H1 (cell line): Measurements from ENCODE around the gene CUL4A. TPM values are rescaled to one million over a fixed set of nuclear protein-coding genes. Genes with fewer than 3 reads are reported as not detected.

Experiments used
- CTCF ChIA-PET: fragments of 300-600 bp; sonication (Branson Sonifier 250); formaldehyde crosslinking; loops from one replicate; lab custom pipeline; 2021; ENCODE audit not compliant: partially characterized antibody; lab: Charles Lee
- POLR2A ChIA-PET: fragments of 300-600 bp; sonication (Branson Sonifier 250); formaldehyde crosslinking; loops from one replicate; lab custom pipeline; 2021; ENCODE audit warnings: inconsistent platforms; ENCODE audit not compliant: partially characterized antibody; lab: Charles Lee
- DNase-seq, 2 experiments: peaks; one replicate each; pipeline versions ENCODE4 v3.0.0 to v3.0.0-alpha.2; 2010 to 2022; ENCODE audit warnings: low spot score in 2 of 2, low read depth in 1 of 2, mixed read lengths in 1 of 2
- FAIRE-seq: peaks from 2 replicates; lab custom pipeline; 2011; peaks lifted over from hg19 to GRCh38; lab: Jason Lieb, UNC
- H2AFZ ChIP-seq: 2 replicates; pipeline ENCODE4 v1.8.1; 2012; ENCODE audit warnings: low read length, inconsistent platforms
- H2AK5ac ChIP-seq: 2 replicates; pipeline ENCODE4 v1.6.1; 2013; ENCODE audit warnings: low read depth, low read length
- H2BK120ac ChIP-seq: replicated peaks from 2 replicates; pipeline ENCODE3; 2013; ENCODE audit warnings: low read depth, low read length, inconsistent platforms
- H2BK12ac ChIP-seq: 2 replicates; pipeline ENCODE4 v1.6.1; 2013; ENCODE audit warnings: low read depth, low read length
- H2BK15ac ChIP-seq: 2 replicates; pipeline ENCODE4 v1.6.1; 2013; ENCODE audit warnings: low read length
- H2BK20ac ChIP-seq: 2 replicates; pipeline ENCODE4 v1.6.1; 2013; ENCODE audit warnings: low read length
- H2BK5ac ChIP-seq: 2 replicates; pipeline ENCODE4 v1.6.1; 2013; ENCODE audit warnings: low read depth, low read length
- H3K14ac ChIP-seq: 2 replicates; pipeline ENCODE4 v1.6.1; 2013; ENCODE audit warnings: inconsistent platforms; ENCODE audit not compliant: insufficient read length
- H3K18ac ChIP-seq: 2 replicates; pipeline ENCODE4 v1.6.1; 2013; ENCODE audit warnings: low read length; ENCODE audit errors: extremely low read depth
- H3K23ac ChIP-seq: 2 replicates; pipeline ENCODE4 v1.6.1; 2013; ENCODE audit warnings: inconsistent platforms; ENCODE audit not compliant: insufficient read length
- H3K23me2 ChIP-seq: 2 replicates; pipeline ENCODE4 v1.6.1; 2013; ENCODE audit warnings: low read depth, low read length
- H3K27ac ChIP-seq: 2 replicates; pipeline ENCODE4 v1.6.1; 2011; ENCODE audit warnings: low read depth, low read length, inconsistent platforms
- H3K27me3 ChIP-seq, 4 experiments: replicated peaks in 1 of 4; 1 replicate in 1 of 4; 2 replicates in 3 of 4; pipeline versions ENCODE4 v1.6.1 to v1.8.1; 2011 to 2013; ENCODE audit warnings: low read length in 3 of 4, mild to moderate bottlenecking in 3 of 4, inconsistent platforms in 2 of 4, mixed read lengths in 2 of 4, moderate library complexity in 1 of 4; ENCODE audit not compliant: control insufficient read depth in 3 of 4, insufficient read depth in 3 of 4; ENCODE audit errors: extremely low read depth in 1 of 4
- H3K36me3 ChIP-seq, 4 experiments: 2 replicates each; pipeline versions ENCODE4 v1.6.1 to v1.8.1; 2011 to 2013; ENCODE audit warnings: mild to moderate bottlenecking in 4 of 4, low read length in 3 of 4, moderate library complexity in 2 of 4, control low read depth in 1 of 4, inconsistent platforms in 1 of 4; ENCODE audit not compliant: insufficient read depth in 4 of 4, control insufficient read depth in 2 of 4
- H3K4ac ChIP-seq: replicated peaks from 2 replicates; pipeline ENCODE3; 2013; ENCODE audit warnings: low read length, low read depth, mixed read lengths, inconsistent platforms; ENCODE audit not compliant: insufficient read length
- H3K4me1 ChIP-seq, 4 experiments: replicated peaks in 1 of 4; 1 replicate in 1 of 4; 2 replicates in 3 of 4; pipeline versions ENCODE4 v1.6.1 to v1.8.1; 2011 to 2013; ENCODE audit warnings: low read length in 3 of 4, inconsistent platforms in 2 of 4, mixed read lengths in 1 of 4; ENCODE audit not compliant: insufficient read depth in 4 of 4, control insufficient read depth in 3 of 4
- H3K4me2 ChIP-seq, 2 experiments: 2 replicates each; pipeline versions ENCODE4 v1.6.1 to v1.8.1; 2011 to 2013; ENCODE audit warnings: low read depth in 2 of 2, low read length in 2 of 2, control low read depth in 1 of 2, inconsistent platforms in 1 of 2, mild to moderate bottlenecking in 1 of 2; ENCODE audit not compliant: insufficient read depth in 1 of 2
- H3K4me3 ChIP-seq, 4 experiments: fragments of 200-600, 300-600 bp in 1 of 4; sonication (generic), shearing (Covaris generic), sonication (Bioruptor Twin) in 1 of 4; 2 replicates each; pipeline versions ENCODE4 v1.5.1 to v1.8.1; 2011 to 2016; ENCODE audit warnings: low read length in 4 of 4, low read depth in 3 of 4, control low read depth in 2 of 4, inconsistent platforms in 2 of 4, mild to moderate bottlenecking in 2 of 4, mixed read lengths in 1 of 4, moderate library complexity in 1 of 4; ENCODE audit not compliant: insufficient read depth in 2 of 4; ENCODE audit errors: extremely low read depth in 1 of 4
- H3K56ac ChIP-seq: replicated peaks from 2 replicates; pipeline ENCODE3; 2013; ENCODE audit warnings: low read depth, mild to moderate bottlenecking, mixed read lengths, low read length, inconsistent platforms; ENCODE audit not compliant: insufficient read length
- H3K79me1 ChIP-seq: 2 replicates; pipeline ENCODE4 v1.6.1; 2013; ENCODE audit warnings: low read depth, low read length, control low read depth
- H3K79me2 ChIP-seq, 2 experiments: 2 replicates each; pipeline versions ENCODE4 v1.6.1 to v1.8.1; 2012 to 2013; ENCODE audit warnings: low read length in 2 of 2, mild to moderate bottlenecking in 2 of 2, inconsistent platforms in 1 of 2; ENCODE audit not compliant: insufficient read depth in 2 of 2, control insufficient read depth in 1 of 2
- H3K9ac ChIP-seq, 4 experiments: replicated peaks in 1 of 4; 1 replicate in 1 of 4; 2 replicates in 3 of 4; pipeline versions ENCODE4 v1.6.1 to v1.8.1; 2011 to 2013; ENCODE audit warnings: low read depth in 3 of 4, low read length in 3 of 4, control low read depth in 2 of 4, mild to moderate bottlenecking in 2 of 4, moderate library complexity in 2 of 4, inconsistent platforms in 1 of 4; ENCODE audit errors: extremely low read depth in 1 of 4
- H3K9me3 ChIP-seq, 2 experiments: 2 replicates each; pipeline versions ENCODE4 v1.6.1 to v1.8.1; 2012 to 2013; ENCODE audit warnings: mild to moderate bottlenecking in 2 of 2, moderate library complexity in 2 of 2, control low read depth in 1 of 2, inconsistent platforms in 1 of 2, low read depth in 1 of 2, low read length in 1 of 2, mixed read lengths in 1 of 2; ENCODE audit not compliant: insufficient read depth in 2 of 2
- H4K20me1 ChIP-seq, 2 experiments: replicated peaks in 1 of 2; 2 replicates each; pipeline versions ENCODE3 to v1.8.1; 2011 to 2013; ENCODE audit warnings: inconsistent platforms in 2 of 2, low read length in 2 of 2, mild to moderate bottlenecking in 1 of 2; ENCODE audit not compliant: insufficient read depth in 2 of 2, control insufficient read depth in 1 of 2
- H4K5ac ChIP-seq: 2 replicates; pipeline ENCODE4 v1.6.1; 2013; ENCODE audit warnings: low read length, low read depth, mixed read lengths, inconsistent platforms; ENCODE audit not compliant: insufficient read length
- H4K8ac ChIP-seq: 2 replicates; pipeline ENCODE4 v1.8.0; 2013; ENCODE audit warnings: mild to moderate bottlenecking, moderate library complexity, low read length, inconsistent platforms; ENCODE audit not compliant: insufficient read depth; ENCODE audit errors: extremely low read depth
- H4K91ac ChIP-seq: replicated peaks from 2 replicates; pipeline ENCODE3; 2013; ENCODE audit warnings: low read length, mixed read lengths, inconsistent platforms; ENCODE audit not compliant: insufficient read length
- BACH1 ChIP-seq: IDR thresholded peaks from 2 replicates; pipeline ENCODE4 v1.6.1; 2012; ENCODE audit warnings: low read length, improper control_type of control experiment
- SUZ12 ChIP-seq: fragments of 200-600 bp; sonication (generic); IDR thresholded peaks from 2 replicates; pipeline ENCODE4 v1.6.1; 2012; ENCODE audit warnings: mild to moderate bottlenecking, inconsistent platforms, low read length, moderate library complexity, mixed read lengths
- WGBS, 2 experiments: shearing (Covaris generic) in 1 of 2; methylation state at CpG; one replicate each; pipeline versions ENCODE4 v1.1.6 to v1.1.7; 2013 to 2015; ENCODE audit warnings: low lambda C conversion rate in 2 of 2, mixed read lengths in 2 of 2, inconsistent platforms in 1 of 2, low coverage in 1 of 2, missing lambda C conversion rate in 1 of 2; ENCODE audit not compliant: insufficient replicate concordance in 2 of 2, insufficient coverage in 1 of 2, insufficient read length in 1 of 2; ENCODE audit errors: extremely low coverage in 1 of 2, missing lambda C conversion rate in 1 of 2; 5-methylcytosine and 5-hydroxymethylcytosine counted together
- polyA plus RNA-seq, 7 experiments: library from polyadenylated mRNA; depleted of rRNA in 3 of 7; stranded (reverse) in 5 of 7; unstranded in 2 of 7; fragments of >200 nt in 5 of 7; fragments of 200-250 nt in 2 of 7; gene quantifications; 1 replicate in 5 of 7; 2 replicates in 1 of 7; 4 replicates in 1 of 7; pipeline versions ENCODE4 v1.2.1 to v1.2.3, GENCODE V29; 2011 to 2013; ENCODE audit warnings: missing spikeins in 2 of 7, mixed read lengths in 2 of 7
- total RNA-seq: library from RNA; stranded (reverse); fragmentation: NEBNext Ultra II Directional; extraction: Animal tissue kit (Norgen Biotek cat#: 25700); gene quantifications from 2 replicates; pipeline ENCODE4 v1.2.1, GENCODE V29; 2021

Gene CUL4A
- total and polyA plus RNA-seq, 2 of the 8 experiments (the other 6 are each of a cell fraction or from before 2014, with no cell fraction given) = 54.7 to 101 TPM

DNA sequence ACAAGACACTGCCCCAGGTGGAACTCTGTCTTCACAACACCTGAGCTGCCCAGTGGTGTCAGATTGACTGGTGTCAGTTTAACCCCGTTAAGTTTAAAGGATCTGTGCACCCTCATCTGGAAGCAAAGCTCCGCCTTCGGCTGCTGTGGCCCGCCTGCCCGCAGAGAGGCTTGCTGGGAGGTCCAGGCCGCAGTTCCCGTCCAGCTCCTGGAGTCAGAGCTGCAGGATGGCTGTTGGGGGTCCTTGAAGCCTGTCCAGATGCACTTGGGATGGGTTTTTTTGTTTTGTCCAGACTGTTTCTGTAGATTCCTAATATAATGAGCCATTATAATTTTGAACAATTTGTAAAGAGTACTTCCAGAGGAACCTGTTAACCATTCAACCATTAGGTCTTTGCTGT, 16.1 kb downstream of the CUL4A start:
- H2BK20ac ChIP-seq = no peak overlapping the region
- no peaks in the 10 kb centered on the region for H3K9me3 ChIP-seq
- CTCF ChIA-PET = interaction anchor here (0.7 to 0.8 kb wide), 2 partner anchors 12 to 283 kb away, joined by 3 read pairs; no protein-coding TSS in a partner anchor
- H4K20me1 ChIP-seq = peaks cover 17 to 28% of the 10 kb centered on the region in 2 experiments
- H2BK12ac ChIP-seq = no peak overlapping the region
- no peaks in the 10 kb centered on the region; a peak in 2 of 7 replicates for H3K4me1 ChIP-seq
- no peak overlapping the region for H2BK5ac ChIP-seq
- H3K18ac ChIP-seq = no peak overlapping the region
- no peak overlapping the region for H2AFZ ChIP-seq
- H3K4me2 ChIP-seq = no peak overlapping the region
- H3K27ac ChIP-seq = no peak overlapping the region
- H3K36me3 ChIP-seq = peaks cover 32 to 90% (median 47%) of the 10 kb centered on the region in 4 experiments
- no peak for TF ChIP-seq BACH1
- TF ChIP-seq SUZ12 = no peak
- no peak overlapping the region for H4K91ac ChIP-seq
- no peak overlapping the region for H3K4ac ChIP-seq
- 92% methylated on average over 7 of the region's 7 CpGs; no CpG with 5 or more reads in 1 of the 2 experiments for WGBS, 2 experiments
- FAIRE-seq = no peak
- peaks cover 16% of the 10 kb centered on the region for H3K79me1 ChIP-seq
- H2AK5ac ChIP-seq = no peak overlapping the region
- H2BK15ac ChIP-seq = no peak overlapping the region
- H3K79me2 ChIP-seq = peaks cover 6 to 53% of the 10 kb centered on the region in 2 experiments
- DNase-seq = no peak
- POLR2A ChIA-PET = interaction anchor here (3.3 kb wide), 1 partner anchor 16 kb away, joined by 18 read pairs; the partner anchor contains the start of genes CUL4A and PCID2
- no peak overlapping the region for H3K23ac ChIP-seq
- no peak overlapping the region for H4K5ac ChIP-seq
- no peaks in the 10 kb centered on the region for H3K27me3 ChIP-seq
- no peak overlapping the region for H3K4me3 ChIP-seq
- H3K14ac ChIP-seq = no peak overlapping the region
- H4K8ac ChIP-seq = no peak overlapping the region
- no peak overlapping the region for H3K56ac ChIP-seq
- no peak overlapping the region for H2BK120ac ChIP-seq
- no peak overlapping the region for H3K9ac ChIP-seq
- no peaks in the 10 kb centered on the region for H3K23me2 ChIP-seq
